Neuronal stem cell (in vitro differentiated cells): ENCODE data around the gene HS6ST1.
"Not testable (repeated sequence)": the region's sequence is repeated elsewhere in the genome, so short reads cannot be mapped to it uniquely, and the experiment has no call there.

Experiments used
- DNase-seq: peaks from one replicate; pipeline ENCODE4 v3.0.0-alpha.2; 2013; ENCODE audit warnings: low spot score
- H2AFZ ChIP-seq: one replicate; pipeline ENCODE4 v1.6.1; 2013; ENCODE audit warnings: mild to moderate bottlenecking, low read length, inconsistent platforms
- H2AK5ac ChIP-seq: 2 replicates; pipeline ENCODE4 v1.6.1; 2013; ENCODE audit warnings: low read depth, mild to moderate bottlenecking, inconsistent platforms, low read length, moderate library complexity, mixed read lengths
- H2BK120ac ChIP-seq: 2 replicates; pipeline ENCODE4 v1.6.1; 2013; ENCODE audit warnings: low read depth, mild to moderate bottlenecking, inconsistent platforms, low read length, moderate library complexity, mixed read lengths
- H2BK12ac ChIP-seq: one replicate; pipeline ENCODE4 v1.6.1; 2013; ENCODE audit warnings: low read length, inconsistent platforms
- H2BK15ac ChIP-seq: 2 replicates; pipeline ENCODE4 v1.6.1; 2013; ENCODE audit warnings: mild to moderate bottlenecking, low read length, inconsistent platforms, mixed read lengths
- H2BK5ac ChIP-seq: one replicate; pipeline ENCODE4 v1.6.1; 2013; ENCODE audit warnings: inconsistent platforms, mild to moderate bottlenecking, low read length, moderate library complexity
- H3K14ac ChIP-seq: one replicate; pipeline ENCODE4 v1.6.1; 2013; ENCODE audit warnings: low read length, inconsistent platforms
- H3K18ac ChIP-seq: 2 replicates; pipeline ENCODE4 v1.6.1; 2013; ENCODE audit warnings: low read length, inconsistent platforms
- H3K23ac ChIP-seq: 2 replicates; pipeline ENCODE4 v1.6.1; 2013; ENCODE audit warnings: low read depth, mild to moderate bottlenecking, mixed read lengths, low read length, inconsistent platforms; ENCODE audit not compliant: poor library complexity
- H3K27ac ChIP-seq: replicated peaks from 3 replicates; pipeline ENCODE4 v1.5.1; 2013; ENCODE audit warnings: low read length, inconsistent platforms
- H3K27me3 ChIP-seq, 3 experiments: 2 replicates each; pipeline ENCODE4 v1.6.1; 2013; ENCODE audit warnings: low read length in 3 of 3, mild to moderate bottlenecking in 2 of 3, inconsistent platforms in 1 of 3, low read depth in 1 of 3, mixed read lengths in 1 of 3, moderate library complexity in 1 of 3; ENCODE audit not compliant: control insufficient read depth in 3 of 3, insufficient read depth in 3 of 3
- H3K36me3 ChIP-seq, 2 donors: replicated peaks in 1 of 2; 2 replicates each; pipeline ENCODE4 v1.6.1; 2013; ENCODE audit warnings: low read length in 2 of 2; ENCODE audit not compliant: control insufficient read depth in 2 of 2, insufficient read depth in 2 of 2
- H3K4ac ChIP-seq: 2 replicates; pipeline ENCODE4 v1.6.1; 2013; ENCODE audit warnings: inconsistent platforms, mild to moderate bottlenecking, low read length, moderate library complexity
- H3K4me1 ChIP-seq, 2 donors: 1 replicate in 1 of 2; 2 replicates in 1 of 2; pipeline ENCODE4 v1.6.1; 2013; ENCODE audit warnings: low read length in 2 of 2, low read depth in 1 of 2; ENCODE audit not compliant: control insufficient read depth in 2 of 2, insufficient read depth in 1 of 2
- H3K4me2 ChIP-seq: one replicate; pipeline ENCODE4 v1.6.1; 2013; ENCODE audit warnings: mild to moderate bottlenecking, low read length, inconsistent platforms; ENCODE audit not compliant: insufficient read depth, poor library complexity, severe bottlenecking
- H3K4me3 ChIP-seq, 2 donors: 2 replicates each; pipeline ENCODE4 v1.5.1; 2013; ENCODE audit warnings: low read length in 2 of 2, mild to moderate bottlenecking in 2 of 2, inconsistent platforms in 1 of 2, moderate library complexity in 1 of 2
- H3K79me1 ChIP-seq: one replicate; pipeline ENCODE4 v1.6.1; 2013; ENCODE audit warnings: low read depth, mild to moderate bottlenecking, inconsistent platforms, low read length, moderate library complexity
- H3K9ac ChIP-seq: one replicate; pipeline ENCODE4 v1.6.1; 2013; ENCODE audit warnings: mild to moderate bottlenecking, low read depth, low read length, inconsistent platforms; ENCODE audit not compliant: poor library complexity
- H3K9me3 ChIP-seq, 2 donors: replicated peaks in 1 of 2; 2 replicates each; pipeline versions ENCODE3 to v1.6.1; 2013; ENCODE audit warnings: low read length in 2 of 2, mild to moderate bottlenecking in 2 of 2, inconsistent platforms in 1 of 2, low read depth in 1 of 2, mixed read lengths in 1 of 2, moderate library complexity in 1 of 2; ENCODE audit not compliant: control insufficient read depth in 2 of 2, insufficient read depth in 1 of 2
- H4K8ac ChIP-seq: one replicate; pipeline ENCODE4 v1.6.1; 2013; ENCODE audit warnings: low read depth, mild to moderate bottlenecking, inconsistent platforms, low read length, moderate library complexity
- H4K91ac ChIP-seq: one replicate; pipeline ENCODE4 v1.6.1; 2013; ENCODE audit warnings: low read length, low read depth, mild to moderate bottlenecking, inconsistent platforms; ENCODE audit not compliant: poor library complexity
- WGBS, 2 donors: extraction: QIAGEN DNeasy Blood & Tissue Kit; methylation state at CpG; one replicate each; pipeline ENCODE4 v1.1.7; 2013; ENCODE audit warnings: missing lambda C conversion rate in 2 of 2, mixed read lengths in 1 of 2; ENCODE audit not compliant: insufficient read length in 2 of 2, insufficient replicate concordance in 1 of 2; ENCODE audit errors: extremely low coverage in 2 of 2; 5-methylcytosine and 5-hydroxymethylcytosine counted together

Gene HS6ST1

DNA sequence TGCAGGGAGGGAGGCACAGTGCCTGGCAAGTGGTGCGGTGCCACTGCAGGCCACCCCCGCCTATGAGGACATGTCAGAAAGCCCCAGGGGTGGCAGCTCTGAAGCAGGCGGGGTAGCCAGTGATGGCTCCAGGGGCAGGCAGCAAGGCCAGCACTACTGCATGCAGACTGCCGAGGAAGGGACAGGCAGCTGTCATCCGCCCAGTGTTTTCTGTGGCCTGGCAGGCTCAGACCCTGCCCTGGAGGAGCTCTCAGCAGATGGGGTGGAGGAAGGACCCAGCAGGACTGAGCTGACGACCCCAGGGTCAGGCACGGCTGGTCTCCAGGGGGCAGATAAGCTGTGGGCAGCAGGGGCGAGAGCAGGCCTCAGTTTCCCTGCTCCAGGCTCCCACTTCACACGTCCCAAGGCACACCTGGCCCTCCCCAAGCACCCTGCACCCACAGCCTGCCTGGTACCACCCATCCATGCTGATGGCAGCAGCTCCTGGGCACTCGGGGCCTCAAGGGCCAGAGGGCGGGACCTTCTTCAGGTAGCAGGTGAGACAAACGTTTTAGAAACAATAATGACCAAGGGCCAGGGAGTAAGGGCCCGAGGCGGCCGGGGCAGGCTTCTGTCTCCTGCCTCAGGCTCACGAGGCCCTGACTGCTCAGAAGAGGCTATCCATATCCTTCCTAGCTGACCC is 48.5 kb downstream of the HS6ST1 start:
- Histone ChIP-seq H3K4me2 (no peak overlapping the region), H3K4ac (no peak overlapping the region), H4K8ac (no peak overlapping the region), H3K27ac (no peak overlapping the region), H3K27me3 (peaks cover 0 to 2% (median 0%) of the 10 kb centered on the region in 3 experiments), H3K79me1 (peaks cover 31% of the 10 kb centered on the region), H2AK5ac (no peak overlapping the region), H3K23ac (peak overlapping the region; percentile 55), H3K36me3 (peaks cover 10 to 70% of the 10 kb centered on the region in 2 donors), H3K14ac (peak overlapping the region; percentile 47), H3K18ac (peak overlapping the region; percentile 74), H3K4me1 (peaks cover 0 to 4% of the 10 kb centered on the region in 2 donors), H2BK12ac (no peak overlapping the region), H2BK120ac (no peak overlapping the region), H4K91ac (no peak overlapping the region), H3K9me3 (peaks cover 4 to 11% of the 10 kb centered on the region in 2 donors), H3K4me3 (no peak overlapping the region), H2BK5ac (no peak overlapping the region), H2AFZ (no peak overlapping the region), H2BK15ac (no peak overlapping the region), H3K9ac (peak overlapping the region; percentile 63)
- DNase-seq: no peak
- no CpG with 5 or more reads among the region's 16 CpGs for WGBS, 2 donors

DNA sequence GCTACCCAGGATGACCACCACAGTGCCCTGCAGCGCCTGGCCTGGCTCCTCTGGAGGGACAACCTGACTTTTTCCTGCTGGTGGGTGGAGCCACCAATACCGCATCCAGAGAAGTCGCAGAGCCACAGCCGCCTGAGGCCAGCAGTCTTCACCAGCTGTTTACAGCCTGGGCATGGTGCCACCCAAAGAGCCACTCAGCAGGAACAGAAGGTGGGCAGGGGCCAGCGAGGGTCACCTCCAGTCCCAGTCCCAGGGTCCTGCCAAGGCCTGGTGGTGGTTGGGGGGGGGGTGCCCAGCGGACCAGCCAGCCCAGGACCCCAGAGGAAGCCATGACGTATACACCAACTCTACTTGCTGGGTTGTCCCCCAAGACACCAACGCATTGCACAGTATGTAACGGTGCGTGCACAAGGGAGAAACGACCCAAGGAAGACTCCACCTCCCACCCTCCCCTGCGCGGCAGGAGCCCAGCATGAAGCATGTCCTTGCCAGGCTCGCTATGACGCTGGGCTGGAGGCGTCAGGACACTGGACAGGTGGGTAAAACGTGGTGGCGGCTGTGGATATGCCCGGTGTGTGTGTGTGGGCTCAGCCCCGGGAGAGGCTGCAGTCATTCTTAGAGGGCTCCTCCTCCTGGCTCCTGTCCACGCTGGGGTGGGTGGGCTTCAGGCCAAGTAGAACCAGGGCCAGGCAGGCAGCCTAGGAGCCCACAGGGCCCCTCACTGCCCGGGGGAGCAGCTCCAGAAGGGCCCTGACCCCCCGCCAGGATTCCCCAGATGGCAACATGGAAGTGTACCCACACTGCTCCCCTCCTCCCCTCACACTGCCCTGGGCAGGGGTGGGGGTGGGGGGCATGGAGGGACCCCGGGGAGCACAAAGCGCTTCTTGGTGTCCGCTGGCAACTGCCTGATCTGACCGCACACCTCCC is 49.3 kb downstream of the HS6ST1 start:
- H2BK15ac ChIP-seq: no peak overlapping the region
- no peak overlapping the region for H3K27ac ChIP-seq
- H2AFZ ChIP-seq: no peak overlapping the region
- H3K23ac ChIP-seq: peak overlapping the region; percentile 85
- peaks cover 0 to 2% (median 0%) of the 10 kb centered on the region in 3 experiments for H3K27me3 ChIP-seq
- WGBS, 2 donors: no CpG with 5 or more reads among the region's 27 CpGs
- no peak overlapping the region for H2BK5ac ChIP-seq
- H2AK5ac ChIP-seq: no peak overlapping the region
- H3K9ac ChIP-seq: no peak overlapping the region
- H3K9me3 ChIP-seq: peaks cover 1 to 4% of the 10 kb centered on the region in 2 donors
- H2BK12ac ChIP-seq: no peak overlapping the region
- H3K36me3 ChIP-seq: peaks cover 8 to 62% of the 10 kb centered on the region in 2 donors
- no peak overlapping the region for H2BK120ac ChIP-seq
- no peak overlapping the region for H3K4me3 ChIP-seq
- H4K8ac ChIP-seq: no peak overlapping the region
- peak overlapping the region; percentile 74 for H3K18ac ChIP-seq
- DNase-seq: no peak
- H3K14ac ChIP-seq: peak overlapping the region; percentile 76
- H3K79me1 ChIP-seq: peaks cover 31% of the 10 kb centered on the region
- no peak overlapping the region for H3K4me2 ChIP-seq
- H3K4me1 ChIP-seq: peaks cover 0 to 4% of the 10 kb centered on the region in 2 donors
- H3K4ac ChIP-seq: no peak overlapping the region
- no peak overlapping the region for H4K91ac ChIP-seq

GRCh38 chr2:128268611-128269010 is 50.1 kb downstream of the HS6ST1 start:
- not testable (repeated sequence) for H3K27ac ChIP-seq, H2BK5ac ChIP-seq, H3K27me3 ChIP-seq, DNase-seq, H3K18ac ChIP-seq, H2BK120ac ChIP-seq, H3K4me3 ChIP-seq, H2AFZ ChIP-seq, H3K9me3 ChIP-seq, H2AK5ac ChIP-seq, H2BK15ac ChIP-seq, H3K4me1 ChIP-seq, H3K9ac ChIP-seq, H3K4ac ChIP-seq, H4K8ac ChIP-seq, H4K91ac ChIP-seq, H3K4me2 ChIP-seq, H3K14ac ChIP-seq, H2BK12ac ChIP-seq
- Histone ChIP-seq H3K36me3 (peaks cover 7 to 59% of the 10 kb centered on the region in 2 donors), H3K79me1 (peaks cover 26% of the 10 kb centered on the region), H3K23ac (peak overlapping the region; percentile 85)
- no CpG with 5 or more reads among the region's 23 CpGs for WGBS, 2 donors

GRCh38 chr2:128268145-128268544 is 50.5 kb downstream of the HS6ST1 start:
- not testable (repeated sequence) for H3K27me3 ChIP-seq, DNase-seq, H3K4me2 ChIP-seq, H2BK12ac ChIP-seq, H4K91ac ChIP-seq, H4K8ac ChIP-seq, H2BK15ac ChIP-seq, H3K4ac ChIP-seq, H2BK120ac ChIP-seq, H3K9ac ChIP-seq, H2BK5ac ChIP-seq, H2AFZ ChIP-seq, H3K4me3 ChIP-seq, H3K23ac ChIP-seq, H3K9me3 ChIP-seq, H3K14ac ChIP-seq, H2AK5ac ChIP-seq, H3K27ac ChIP-seq, H3K18ac ChIP-seq, H3K4me1 ChIP-seq
- WGBS, 2 donors: no CpG with 5 or more reads among the region's 38 CpGs
- peaks cover 22% of the 10 kb centered on the region for H3K79me1 ChIP-seq
- peaks cover 5 to 54% of the 10 kb centered on the region in 2 donors for H3K36me3 ChIP-seq
